Stimulated activated CD4-positive, alpha-beta T cell treated with anti-CD3 and anti-CD28 coated beads, Interleukin-4, amount 100 ng/mL, for 48 hours (primary cell): Measurements from ENCODE around the gene KIF26B.

Experiments used
- DNase-seq, 2 donors: peaks; one replicate each; pipeline ENCODE4 v3.0.0-alpha.2; 2020; ENCODE audit warnings: low read depth in 2 of 2

Gene KIF26B

DNA sequence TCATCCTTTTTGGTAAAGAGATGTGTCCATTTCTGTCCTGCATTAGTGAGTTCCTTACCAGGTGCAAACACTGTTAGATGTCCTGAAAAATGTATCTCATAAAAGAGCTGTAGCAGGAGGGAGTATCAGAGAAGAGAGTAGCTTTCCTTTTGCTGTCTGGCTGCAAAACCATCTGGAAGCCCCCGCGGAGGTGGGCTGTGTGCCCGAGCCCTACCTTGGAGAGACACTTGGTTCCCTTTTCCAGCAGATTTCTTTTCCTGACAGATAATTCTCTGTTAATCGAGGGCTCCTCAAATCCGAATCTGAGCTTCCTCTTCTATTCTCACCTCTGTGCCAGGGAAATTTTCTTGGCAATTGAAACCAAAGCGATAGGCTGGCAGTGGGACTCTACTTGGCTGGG, 53.0 kb downstream of the KIF26B start:
- DNase-seq = no peak

DNA sequence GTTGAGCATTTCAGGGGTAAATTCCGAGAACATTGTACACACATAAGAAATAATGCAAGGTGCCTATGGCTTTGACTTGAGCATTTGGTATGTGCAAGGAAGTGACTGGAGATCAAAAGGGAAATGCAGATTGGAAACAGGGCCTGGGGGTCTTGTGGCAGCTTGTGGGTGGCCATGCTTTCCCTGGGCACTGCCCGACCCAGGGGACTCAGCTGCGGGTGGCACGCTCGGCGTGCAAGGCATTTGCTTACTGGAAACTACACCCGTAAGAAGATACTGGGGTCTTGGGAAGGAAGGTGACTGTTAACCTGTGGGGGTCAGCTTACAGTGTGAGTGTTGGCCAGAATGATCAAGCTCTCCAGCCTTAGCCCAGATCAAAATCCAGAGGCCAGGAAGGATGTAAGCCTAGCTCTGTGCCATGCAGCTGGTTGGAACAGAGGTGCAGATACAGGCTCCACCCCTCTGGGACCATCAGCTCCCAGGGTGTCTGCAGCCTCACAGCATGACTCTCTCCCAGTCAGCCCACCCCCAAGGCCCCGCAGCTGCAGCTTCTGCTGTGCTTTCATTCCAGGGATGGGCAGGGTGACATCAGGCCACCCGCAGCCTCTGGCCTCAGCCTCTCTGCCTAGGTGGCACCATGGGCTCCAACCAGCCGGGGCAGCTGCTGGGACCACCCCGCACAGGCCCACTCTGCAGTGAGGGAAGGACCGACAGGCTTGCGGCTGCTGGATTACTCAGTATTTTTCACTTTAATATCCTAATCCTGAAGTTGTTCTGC, 55.1 kb downstream of the KIF26B start:
- DNase-seq = no peak

DNA sequence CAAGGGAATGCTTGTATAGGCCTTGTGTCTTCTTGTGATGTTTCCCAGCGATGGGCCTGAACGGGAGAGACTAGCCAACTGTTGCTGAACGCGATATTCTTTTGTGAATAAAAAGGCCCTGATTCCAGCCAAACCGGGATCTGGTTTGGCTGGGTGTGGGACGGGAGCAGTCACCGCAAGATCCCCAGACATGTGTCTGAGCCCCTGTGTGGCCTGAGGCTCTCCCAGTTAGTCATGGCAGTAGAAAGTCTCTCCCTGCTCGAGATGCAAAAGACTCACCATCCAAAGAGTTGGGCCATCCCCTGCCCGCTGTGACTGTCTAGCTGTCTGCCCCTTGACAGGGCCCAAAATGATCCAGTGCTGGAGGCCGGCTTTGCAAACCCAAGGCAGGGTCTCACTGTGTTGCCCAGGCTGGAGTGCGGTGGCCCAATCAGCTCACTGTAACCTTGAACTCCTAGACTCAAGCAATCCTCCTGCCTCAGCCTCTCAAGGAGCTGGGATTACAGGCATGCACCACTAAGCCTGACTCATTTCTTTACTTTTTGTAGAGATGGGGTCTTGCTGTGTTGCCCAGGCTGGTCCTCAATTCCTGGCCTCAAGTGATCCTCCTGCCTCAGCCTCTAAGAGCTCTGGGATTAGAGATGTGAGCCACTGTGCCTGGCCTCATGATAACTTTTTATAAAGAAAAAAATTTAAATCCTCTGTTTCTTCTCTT, 56.4 kb downstream of the KIF26B start:
- no peak for DNase-seq

DNA sequence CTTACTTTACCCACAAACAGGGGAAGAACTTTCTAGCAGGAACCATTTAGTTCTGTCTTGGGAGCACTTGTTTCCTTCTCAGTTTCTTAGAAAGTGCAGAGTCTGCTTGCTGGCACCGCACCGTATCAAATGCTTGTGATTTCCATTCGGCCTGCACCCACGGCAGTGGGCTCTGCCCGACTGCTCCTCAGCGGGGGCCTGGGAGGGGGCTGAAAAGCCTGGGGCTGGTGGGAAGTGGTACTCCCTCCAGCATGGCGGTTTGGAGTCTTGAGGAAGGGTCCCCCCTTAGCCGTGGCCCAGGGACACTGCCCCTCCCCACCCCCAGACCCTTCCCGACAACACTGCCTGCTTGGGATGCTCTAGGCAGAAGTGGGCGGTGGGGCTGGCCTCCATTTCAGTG, 57.0 kb downstream of the KIF26B start:
- no peak for DNase-seq

DNA sequence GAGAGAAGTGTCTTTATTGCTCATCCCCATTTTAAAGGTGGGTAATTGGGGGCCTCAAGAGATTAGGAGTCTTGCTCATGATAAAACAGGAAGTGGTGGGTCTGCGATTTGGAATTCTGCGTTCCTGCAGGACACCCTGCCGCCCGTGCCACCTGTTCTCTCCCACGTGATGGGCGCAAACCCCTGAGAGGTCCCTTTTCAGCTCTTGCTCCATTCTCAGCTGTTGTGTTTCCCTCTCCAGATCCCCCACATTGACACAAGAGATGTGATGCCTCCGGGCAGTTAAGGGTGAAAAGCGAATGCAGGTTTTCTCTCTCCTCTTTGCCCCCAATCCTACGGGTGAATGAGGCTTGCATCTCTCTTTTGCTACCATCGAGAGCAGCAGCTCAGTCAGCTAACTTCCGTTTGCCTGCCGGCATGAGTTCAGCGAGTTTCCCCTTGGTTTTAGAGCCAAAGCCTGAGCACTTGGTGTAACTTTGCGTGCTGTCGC, 57.5 kb downstream of the KIF26B start:
- no peak for DNase-seq

DNA sequence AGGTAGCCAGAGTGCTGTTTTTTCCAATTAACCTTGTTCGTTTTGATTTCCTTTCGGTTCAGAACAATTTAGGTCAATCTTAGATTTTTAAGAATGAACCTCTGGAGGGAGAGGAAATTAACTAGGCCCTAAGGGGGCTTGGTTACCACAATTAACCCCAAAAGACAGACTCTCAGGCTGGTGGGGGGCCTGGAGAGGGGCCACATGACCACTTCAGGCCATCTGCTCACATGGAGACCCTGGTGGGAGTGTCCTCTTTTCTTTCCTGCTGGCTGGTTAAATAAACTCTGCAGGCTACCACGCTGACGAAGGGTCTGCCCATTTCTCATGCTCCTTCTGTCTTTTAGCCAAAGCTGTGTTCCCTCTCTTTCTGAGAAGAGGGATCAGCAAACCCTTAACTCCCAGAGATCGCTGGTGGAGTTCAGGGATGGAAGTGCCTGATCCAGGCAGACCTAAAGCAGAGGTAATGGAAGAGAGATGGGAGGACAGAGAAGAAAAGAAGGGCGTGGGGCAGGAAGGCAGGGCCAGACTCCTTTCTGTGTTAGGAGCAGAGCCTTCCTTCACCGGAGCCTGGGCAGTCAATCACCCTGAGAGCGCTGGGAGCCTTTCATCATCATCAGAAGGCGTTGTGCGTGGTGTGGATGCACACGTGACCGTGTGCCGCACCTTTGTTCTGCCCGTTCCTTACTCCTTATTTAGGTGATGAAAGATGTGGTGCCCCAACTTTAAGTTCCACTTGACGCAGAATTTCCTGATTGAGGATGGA, 58.5 kb downstream of the KIF26B start:
- no peak for DNase-seq

DNA sequence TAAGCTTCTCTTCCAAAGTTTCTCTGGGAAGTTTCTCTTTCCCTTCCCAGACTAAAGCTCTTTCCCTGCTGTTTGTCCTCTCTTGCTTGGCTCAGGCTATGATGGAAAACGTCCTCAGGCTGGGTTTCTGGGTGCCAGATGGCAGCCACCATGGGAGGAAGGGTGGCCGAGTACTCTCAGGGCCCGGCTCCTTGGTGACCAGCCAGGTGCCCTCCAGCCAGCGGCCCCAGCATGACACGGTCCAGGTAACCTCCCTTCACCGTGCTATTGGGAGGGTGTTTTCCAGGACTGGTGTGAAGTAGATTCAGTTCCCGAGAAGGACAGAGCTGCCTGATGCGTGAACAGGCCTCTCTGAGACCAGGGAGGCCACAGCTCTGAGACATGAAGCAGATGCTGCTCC, 60.3 kb downstream of the KIF26B start:
- DNase-seq = no peak

DNA sequence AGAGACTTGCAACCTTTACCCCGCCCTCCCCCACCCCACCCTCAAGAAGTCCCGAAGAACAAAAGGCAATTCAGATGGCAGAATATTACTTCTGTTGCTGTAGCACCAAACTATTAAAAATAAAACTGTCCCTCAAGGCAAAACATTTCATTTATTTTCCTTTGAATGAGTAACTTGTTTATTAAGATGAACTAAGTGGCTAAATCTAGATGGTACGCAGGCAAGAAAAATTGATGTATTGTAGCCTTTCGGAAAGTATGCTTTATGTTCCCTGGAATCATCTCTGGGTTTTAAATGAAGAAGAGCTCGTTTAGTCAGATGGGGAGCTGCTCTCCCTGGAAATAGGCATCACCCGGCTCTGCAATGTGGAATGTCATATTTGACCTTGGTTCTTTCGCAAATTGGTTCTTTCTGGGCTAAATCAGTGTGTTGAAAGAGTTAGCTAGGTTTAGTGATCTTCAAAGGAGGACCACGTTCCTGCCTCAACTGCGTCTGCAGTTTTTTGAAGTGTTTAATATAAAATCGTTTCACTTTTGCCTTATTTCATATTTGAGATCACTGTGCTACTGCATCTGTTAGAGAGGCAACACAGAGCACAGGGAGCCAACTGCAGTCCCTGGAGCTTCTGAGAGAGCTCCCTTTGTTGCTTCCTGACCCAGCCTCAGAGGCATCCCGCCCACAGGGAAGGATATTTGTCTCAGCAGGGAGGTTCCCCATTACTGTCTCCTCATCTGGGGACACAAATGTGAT, 61.8 kb downstream of the KIF26B start:
- DNase-seq = no peak

DNA sequence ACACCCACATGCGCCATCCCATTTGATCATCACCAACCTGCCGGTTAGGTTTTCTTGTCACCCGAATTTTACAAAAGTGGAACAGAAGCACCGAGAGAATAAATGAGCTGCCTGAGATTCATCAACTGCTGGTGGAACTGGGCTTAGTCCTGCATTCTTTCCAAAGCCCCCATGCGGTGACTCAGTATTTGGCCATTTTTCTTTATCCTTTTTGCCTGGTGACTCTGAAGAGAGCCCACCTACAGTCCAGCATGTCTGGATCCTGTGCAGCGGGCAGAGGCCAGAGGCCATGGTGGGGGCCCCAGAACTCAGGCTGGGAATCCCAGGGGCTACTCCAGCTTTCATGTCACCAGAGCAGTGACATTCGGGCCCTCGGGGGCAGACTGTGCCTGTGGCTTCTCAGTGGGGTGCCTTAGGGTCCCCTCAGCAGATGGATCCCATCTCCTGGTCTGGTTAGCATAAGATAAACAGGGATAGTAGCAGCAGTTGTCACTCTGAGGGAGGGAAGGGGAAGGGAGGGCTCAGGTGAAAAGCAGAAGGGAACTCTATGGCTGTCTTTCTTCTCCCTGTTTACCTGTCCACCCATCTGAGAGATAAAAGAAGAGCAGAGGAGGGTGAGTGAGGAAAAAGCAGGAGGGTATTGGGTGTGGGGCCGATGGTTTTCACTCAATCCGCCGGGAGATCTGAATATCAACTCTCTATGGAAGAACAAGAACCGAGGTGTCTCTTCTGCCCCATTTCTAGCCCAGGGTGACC, 63.2 kb downstream of the KIF26B start:
- DNase-seq = no peak

DNA sequence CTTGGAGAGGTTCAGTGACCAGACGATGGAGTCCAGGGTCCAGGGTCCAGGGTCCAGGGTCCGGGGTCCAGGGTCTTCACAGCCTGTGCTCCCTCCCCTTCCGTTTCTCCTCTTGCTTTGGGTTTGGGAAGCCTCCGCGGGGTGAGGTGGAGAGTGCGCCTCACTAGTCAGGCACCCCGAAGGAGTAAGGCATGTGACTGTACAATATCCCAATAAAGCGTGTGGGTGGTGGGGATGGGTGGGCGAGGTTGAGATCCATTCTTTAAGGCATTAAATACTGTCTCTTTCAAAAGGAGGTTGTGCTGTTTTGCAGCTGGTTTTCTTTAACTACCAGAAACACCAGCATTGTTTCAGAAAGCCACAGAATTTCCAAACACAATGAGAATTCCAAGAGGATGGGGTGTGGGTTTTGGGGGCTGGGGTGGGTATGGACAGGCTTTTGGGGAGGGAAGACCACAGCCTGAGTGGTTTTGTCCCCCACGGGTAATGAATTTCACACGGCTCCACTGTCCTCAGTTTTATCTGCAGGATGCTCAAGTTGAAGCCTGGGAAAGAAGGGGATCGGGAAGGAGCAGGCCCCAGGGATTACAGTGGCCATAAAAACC, 65.7 kb downstream of the KIF26B start:
- DNase-seq = no peak

DNA sequence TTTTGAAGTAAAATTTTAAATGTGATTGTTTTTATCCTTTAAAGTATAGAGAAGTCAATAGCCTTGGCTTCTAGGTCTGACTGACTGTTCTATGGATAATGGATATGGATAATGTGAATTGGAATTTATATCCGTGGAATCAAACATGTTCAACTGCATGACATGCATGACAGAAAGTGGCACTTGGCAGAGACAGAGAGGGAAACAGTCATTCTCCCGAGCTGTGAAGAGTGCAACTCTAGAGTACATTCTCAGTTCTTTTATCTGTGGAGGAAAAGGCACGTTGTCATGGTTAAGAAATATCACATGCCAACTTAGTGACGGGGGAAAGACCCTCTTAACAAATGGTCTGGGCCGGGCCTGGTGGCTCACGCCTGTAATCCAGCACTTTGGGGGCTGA, 67.0 kb downstream of the KIF26B start:
- DNase-seq = no peak

DNA sequence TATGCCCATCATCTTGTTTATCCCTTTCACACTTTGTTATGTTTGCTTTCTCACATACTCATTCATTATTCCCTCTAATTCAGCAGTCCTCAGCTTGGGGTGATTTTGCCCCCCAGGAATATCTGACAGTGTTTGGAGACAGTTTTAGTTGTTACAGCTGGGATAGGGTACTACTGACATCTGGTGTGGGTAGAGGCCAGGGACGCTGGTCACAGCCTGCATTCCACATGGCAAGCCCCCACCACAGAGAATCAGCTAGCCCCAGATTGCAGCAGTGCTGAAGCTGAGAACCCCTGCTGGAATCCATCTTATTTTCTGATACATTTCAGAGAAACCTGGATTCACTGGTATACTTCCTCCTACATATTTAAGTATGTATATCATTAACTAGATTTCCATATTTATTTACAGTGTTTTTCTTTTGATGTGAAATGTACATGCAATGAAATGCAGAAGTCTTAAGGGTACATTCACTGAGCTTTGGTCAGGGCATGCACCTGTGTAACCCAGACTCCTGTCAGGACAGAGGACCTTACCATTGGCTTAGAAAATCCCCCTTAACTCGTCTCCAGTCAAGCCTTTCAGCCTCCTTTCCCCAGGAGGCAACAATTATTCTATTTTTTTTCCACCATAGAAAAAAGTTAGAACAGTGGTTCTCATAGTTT, 68.3 kb downstream of the KIF26B start:
- DNase-seq = no peak

DNA sequence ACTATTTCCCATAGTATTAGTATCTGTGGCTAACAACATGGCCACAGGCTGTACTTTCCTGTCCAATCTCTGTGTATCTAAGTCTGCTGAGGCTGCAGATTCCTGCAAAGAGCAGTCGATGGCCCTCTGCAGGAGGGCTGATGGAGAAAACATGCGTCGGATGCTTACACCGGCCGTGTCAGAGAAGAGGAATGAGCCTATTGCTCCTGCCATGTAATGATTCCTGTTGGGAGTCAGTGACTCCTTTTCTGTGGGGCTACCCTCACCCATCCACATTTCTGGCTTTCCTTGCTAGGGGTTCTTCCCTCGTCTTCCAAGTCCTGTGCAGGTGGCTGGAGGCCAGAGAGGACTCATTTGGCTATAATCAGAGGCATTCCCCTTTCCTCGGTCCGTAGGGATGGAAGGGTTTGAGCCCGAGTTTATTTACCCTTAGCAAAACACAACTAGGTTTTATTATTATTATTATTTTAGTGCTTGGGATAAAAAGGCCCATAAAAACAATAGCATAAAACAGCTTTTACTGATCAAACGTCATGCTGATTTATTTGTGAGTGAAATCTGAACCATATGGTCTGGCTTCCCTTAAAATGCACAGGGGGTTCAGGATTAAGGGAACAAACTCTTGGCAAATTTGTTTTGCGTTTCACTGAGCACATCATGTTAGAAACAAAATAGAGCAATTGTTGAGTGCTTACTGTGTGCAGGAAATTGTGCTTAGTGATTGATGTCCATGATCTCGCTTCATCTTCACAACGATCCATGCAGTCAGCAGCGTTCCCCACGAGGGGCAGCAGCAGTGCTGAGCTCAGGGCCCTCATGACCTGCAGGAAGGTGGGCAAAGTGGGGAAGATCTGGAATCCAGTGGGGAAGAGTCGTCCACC, 70.8 kb downstream of the KIF26B start:
- DNase-seq = no peak

DNA sequence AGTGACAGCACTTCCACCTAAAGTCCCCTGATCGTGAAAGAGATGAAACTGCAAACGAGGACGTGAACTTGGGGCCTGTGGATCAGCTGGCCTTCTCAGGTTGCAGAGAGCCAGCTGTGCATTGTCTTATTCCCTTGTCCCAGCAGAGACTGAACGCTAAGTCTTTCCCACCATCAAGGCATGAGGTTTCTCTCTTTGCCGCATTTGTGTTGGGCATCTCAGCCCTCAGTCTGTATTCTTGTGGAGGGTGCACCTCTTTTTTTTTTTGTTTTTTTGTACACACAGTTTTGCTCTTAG, 71.4 kb downstream of the KIF26B start:
- DNase-seq = no peak

DNA sequence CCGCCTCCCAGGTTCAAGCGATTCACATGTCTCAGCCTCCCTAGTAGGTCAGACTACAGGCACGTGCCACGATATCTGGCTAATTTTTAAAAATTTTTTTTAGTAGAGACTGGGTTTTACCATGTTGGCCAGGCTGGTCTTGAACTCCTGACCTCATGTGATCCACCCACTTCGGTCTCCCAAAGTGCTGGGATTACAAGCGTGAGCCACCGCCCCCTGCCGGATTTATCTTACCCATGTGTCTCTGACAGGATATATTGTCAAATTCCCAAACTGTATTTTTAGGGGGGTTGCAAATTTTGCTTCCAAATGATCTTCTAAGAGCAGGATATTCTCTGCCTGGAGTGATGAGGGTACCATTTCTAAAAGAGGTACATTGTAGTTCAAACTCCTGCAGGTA, 74.3 kb downstream of the KIF26B start:
- DNase-seq = no peak

DNA sequence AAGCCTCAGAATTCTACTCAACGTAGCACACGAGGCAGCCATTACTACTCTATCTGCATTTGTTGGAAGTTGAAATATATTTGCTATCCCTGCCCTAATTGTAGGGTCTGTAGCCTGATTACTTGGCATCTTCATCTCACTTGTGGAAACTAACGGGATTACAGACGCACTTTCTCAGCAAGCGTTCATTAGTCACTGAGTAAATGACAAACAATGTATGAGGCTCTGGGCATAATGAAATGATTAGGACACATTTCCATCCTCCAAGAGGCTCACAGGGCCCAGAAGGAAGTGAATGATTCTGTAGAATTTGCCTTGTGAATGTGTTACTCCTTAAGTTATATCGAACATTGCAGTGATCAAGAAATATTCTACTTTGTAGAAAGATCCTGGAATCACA, 78.1 kb downstream of the KIF26B start:
- DNase-seq = no peak

DNA sequence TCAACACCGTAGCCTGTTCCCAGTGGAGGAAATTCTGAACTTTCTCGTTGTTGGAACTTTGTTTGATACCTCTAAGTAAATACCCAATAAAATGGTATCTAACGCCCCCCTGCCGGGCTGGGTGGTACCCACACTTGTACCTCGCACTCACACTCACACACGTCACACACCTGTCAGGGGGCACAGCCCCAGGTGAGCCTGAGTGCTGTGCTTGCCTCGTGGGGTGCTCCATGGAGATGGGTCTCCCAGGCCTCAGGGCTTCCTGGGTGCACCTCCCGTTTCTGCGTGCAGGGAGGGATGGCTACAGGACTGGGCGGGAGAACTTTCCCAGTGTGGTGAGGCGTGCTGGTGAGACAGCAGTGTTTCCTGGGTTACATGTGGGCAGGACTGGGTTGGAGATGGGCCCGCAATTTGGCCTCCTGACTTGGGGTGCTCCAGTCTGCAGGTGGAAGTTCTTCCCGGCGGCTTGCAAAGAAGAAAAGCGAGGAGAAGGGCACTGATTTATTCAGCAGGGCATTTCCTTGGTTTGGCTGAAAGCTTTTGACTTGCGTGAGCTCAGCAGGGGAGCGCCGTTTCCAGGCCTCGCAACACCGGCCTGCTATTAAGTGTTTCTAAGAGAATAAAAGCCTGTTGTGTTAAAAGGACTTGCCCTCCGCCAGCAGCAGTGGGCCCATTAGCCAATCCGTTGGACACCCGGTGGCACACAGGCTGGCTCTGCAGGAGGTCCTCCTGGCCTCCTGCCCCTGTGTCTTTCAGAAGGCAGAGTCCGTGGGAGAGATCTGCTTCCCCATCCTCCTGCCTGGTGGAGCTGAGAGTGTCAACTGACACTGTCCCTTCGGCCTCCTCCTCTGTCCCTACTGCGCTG, 79.7 kb downstream of the KIF26B start:
- no peak for DNase-seq

DNA sequence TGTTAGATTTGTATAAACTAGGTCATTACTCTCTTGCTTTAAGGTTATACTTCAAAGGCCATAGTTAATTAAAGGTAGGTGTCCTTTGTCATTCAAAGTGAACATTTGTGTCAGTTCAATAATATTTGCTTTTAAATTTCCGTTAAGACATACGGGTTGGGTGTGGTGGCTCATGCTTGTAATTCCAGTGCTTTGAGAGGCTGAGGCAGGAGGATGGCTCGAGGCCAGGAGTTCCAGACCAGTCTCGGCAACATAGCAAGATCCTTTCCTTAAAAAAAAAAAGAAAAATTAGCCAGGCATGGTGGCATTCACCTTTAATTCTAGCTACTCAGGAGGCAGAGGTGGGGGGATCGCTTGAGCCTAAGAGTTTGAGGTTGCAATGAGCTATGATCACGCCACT, 80.4 kb downstream of the KIF26B start:
- DNase-seq = no peak
